HepG2 (cell line): Measurements from ENCODE around the gene FOLR2. TPM values are rescaled to one million over a fixed set of nuclear protein-coding genes. Genes with fewer than 3 reads are reported as not detected.

ENCODE experiments used
- ARID4A ChIP-seq: sonication (generic); formaldehyde crosslinking; IDR thresholded peaks from 2 replicates; pipeline ENCODE4 v1.5.0; 2020; ENCODE audit warnings: mild to moderate bottlenecking, missing genetic modification reagents, borderline replicate concordance
- CBFB ChIP-seq: sonication (generic); formaldehyde crosslinking; IDR thresholded peaks from 2 replicates; pipeline ENCODE4 v1.4.0; 2020; ENCODE audit warnings: missing genetic modification reagents
- CHCHD3 ChIP-seq: sonication (generic); formaldehyde crosslinking; IDR thresholded peaks from 2 replicates; pipeline ENCODE4 v1.8.0; 2022; ENCODE audit warnings: mild to moderate bottlenecking, missing genetic modification reagents, moderate library complexity
- FIP1L1 ChIP-seq: fragments of 200-400 bp; formaldehyde crosslinking; IDR thresholded peaks from 2 replicates; pipeline ENCODE4 v1.6.1; 2018; ENCODE audit warnings: low read depth, mild to moderate bottlenecking, low read length, moderate library complexity, borderline replicate concordance; ENCODE audit not compliant: insufficient read depth
- FOXK1 ChIP-seq: sonication (generic); formaldehyde crosslinking; IDR thresholded peaks from 2 replicates; pipeline ENCODE4 v1.4.0; 2020; ENCODE audit warnings: low read depth, missing genetic modification reagents, borderline replicate concordance
- GABPB1 ChIP-seq: IDR thresholded peaks from 2 replicates; pipeline ENCODE4 v1.6.1; 2016; ENCODE audit warnings: mild to moderate bottlenecking, missing genetic modification reagents, moderate library complexity, missing compliant biosample characterization
- NCOR1 ChIP-seq: fragments of 200-600 bp; sonication (generic); IDR thresholded peaks from 2 replicates; pipeline ENCODE4 v1.7.0; 2017; ENCODE audit warnings: antibody characterized with exemption, low read length, borderline replicate concordance
- NR2F6 ChIP-seq, 2 experiments: IDR thresholded peaks; 2 replicates each; pipeline ENCODE4 v1.6.1; 2016; ENCODE audit warnings: antibody characterized with exemption in 1 of 2, mild to moderate bottlenecking in 1 of 2
- PBX2 ChIP-seq: IDR thresholded peaks from 2 replicates; pipeline ENCODE4 v1.6.1; 2016; ENCODE audit warnings: control low read depth
- ZFX ChIP-seq: sonication (generic); formaldehyde crosslinking; IDR thresholded peaks from 2 replicates; pipeline ENCODE4 v1.4.0; 2020; ENCODE audit warnings: mild to moderate bottlenecking, low read depth, missing genetic modification reagents, moderate library complexity
- ZNF10 ChIP-seq: sonication (generic); formaldehyde crosslinking; IDR thresholded peaks from 2 replicates; pipeline ENCODE4 v1.4.0; 2020; ENCODE audit warnings: mild to moderate bottlenecking, low read depth, missing genetic modification reagents, borderline replicate concordance
- ZNF30 ChIP-seq: sonication (generic); formaldehyde crosslinking; IDR thresholded peaks from 2 replicates; pipeline ENCODE4 v1.5.0; 2020; ENCODE audit warnings: mild to moderate bottlenecking, missing genetic modification reagents
- ZNF441 ChIP-seq: sonication (generic); formaldehyde crosslinking; IDR thresholded peaks from 2 replicates; pipeline ENCODE4 v1.7.0; 2021; ENCODE audit warnings: missing genetic modification reagents, borderline replicate concordance
- ZNF569 ChIP-seq: sonication (generic); formaldehyde crosslinking; IDR thresholded peaks from 2 replicates; pipeline ENCODE4 v1.5.0; 2020; ENCODE audit warnings: mild to moderate bottlenecking, missing genetic modification reagents, moderate library complexity, borderline replicate concordance
- ZSCAN21 ChIP-seq: sonication (generic); formaldehyde crosslinking; IDR thresholded peaks from 2 replicates; pipeline ENCODE4 v1.8.0; 2022; ENCODE audit warnings: mild to moderate bottlenecking, missing genetic modification reagents, moderate library complexity, borderline replicate concordance
- polyA plus RNA-seq, 8 experiments: library from polyadenylated mRNA; depleted of rRNA in 3 of 8; stranded (reverse) in 7 of 8; unstranded in 1 of 8; fragments of >200 nt; fragmentation: Illumina TruSeq in 4 of 8; extraction: Trizol in 4 of 8; gene quantifications; 2 replicates each; pipeline versions ENCODE4 v1.2.1 to v1.2.3, GENCODE V29; 2011 to 2016; ENCODE audit warnings: low read depth in 4 of 8, missing spikeins in 1 of 8, mixed read lengths in 1 of 8; ENCODE audit not compliant: insufficient read depth in 1 of 8
- total RNA-seq, 5 experiments: library from RNA; depleted of rRNA; stranded (reverse); fragments of >200 nt; fragmentation: Illumina TruSeq; extraction: Trizol; gene quantifications; 2 replicates each; pipeline ENCODE4 v1.2.3, GENCODE V29; 2016; ENCODE audit warnings: low read depth in 1 of 5
- TF ChIP-seq, protein P1 (sequence below): sonication (generic); formaldehyde crosslinking; IDR thresholded peaks from 2 replicates; pipeline ENCODE4 v1.8.0; 2022; ENCODE audit warnings: mild to moderate bottlenecking, missing genetic modification reagents, moderate library complexity

Gene FOLR2
- total and polyA plus RNA-seq, 2 of the 13 experiments (the other 11 are each of a cell fraction or from before 2014, with no cell fraction given) = 0.09 TPM; not detected in 1

DNA sequence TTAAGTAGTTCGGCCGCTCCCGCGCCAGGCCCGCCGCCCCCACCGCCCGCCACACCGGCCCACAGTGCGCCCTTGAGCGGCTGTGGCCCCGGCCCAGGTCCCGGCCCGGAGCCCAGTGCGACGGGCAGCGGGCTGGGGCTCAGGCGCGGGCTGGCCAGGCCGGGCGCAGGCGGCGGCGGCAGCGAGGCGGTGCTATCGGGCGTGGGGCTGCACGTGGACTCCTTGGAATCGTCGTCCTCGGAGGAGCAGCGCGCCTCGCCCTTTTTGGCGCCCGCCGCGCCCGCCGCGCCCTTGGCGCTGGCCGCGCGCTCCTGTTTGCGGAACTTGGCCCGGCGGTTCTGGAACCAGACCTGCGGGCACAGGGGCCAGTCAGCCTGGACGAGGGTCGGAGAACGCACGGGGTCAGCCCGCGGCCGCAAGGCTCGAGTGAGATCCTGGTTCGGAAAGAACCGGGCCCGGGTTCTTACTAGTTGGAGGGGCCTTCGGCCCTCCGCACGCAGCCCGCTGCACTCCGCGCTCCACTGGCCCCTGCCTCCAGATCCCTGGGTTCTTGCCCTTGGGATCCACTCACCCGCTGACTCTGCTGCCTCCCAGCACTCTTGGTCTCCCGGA, 23.4 kb downstream of the FOLR2 start (continued):
- TF ChIP-seq, protein P1, sequence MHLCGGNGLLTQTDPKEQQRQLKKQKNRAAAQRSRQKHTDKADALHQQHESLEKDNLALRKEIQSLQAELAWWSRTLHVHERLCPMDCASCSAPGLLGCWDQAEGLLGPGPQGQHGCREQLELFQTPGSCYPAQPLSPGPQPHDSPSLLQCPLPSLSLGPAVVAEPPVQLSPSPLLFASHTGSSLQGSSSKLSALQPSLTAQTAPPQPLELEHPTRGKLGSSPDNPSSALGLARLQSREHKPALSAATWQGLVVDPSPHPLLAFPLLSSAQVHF (CRISPR knock-in tag) = no peak
- no peak for TF ChIP-seq ZNF30
- no peak for TF ChIP-seq ZNF441 (CRISPR knock-in tag)
- TF ChIP-seq ARID4A (CRISPR knock-in tag) = peak; percentile 19; the same call in 1 of the 2 replicates
- TF ChIP-seq ZNF10 (CRISPR knock-in tag) = no peak
- TF ChIP-seq CBFB = no peak
- no peak for TF ChIP-seq FOXK1 (CRISPR knock-in tag)
- 0 out of 2 replicates have a peak, but pooled peaks have one; percentile 29 for TF ChIP-seq ZSCAN21
- TF ChIP-seq ZFX (CRISPR knock-in tag) = peak; percentile 25; the same call in 1 of the 2 replicates
- no peak for TF ChIP-seq FIP1L1
- no peak for TF ChIP-seq ZNF569
- TF ChIP-seq CHCHD3 (CRISPR knock-in tag) = no peak
- no peak for TF ChIP-seq PBX2 (CRISPR knock-in tag)
- TF ChIP-seq GABPB1 (CRISPR knock-in tag) = no peak
- no peak for TF ChIP-seq NCOR1
- TF ChIP-seq NR2F6 (IDR thresholded peaks at IDR 0.05) = no peak
- TF ChIP-seq NR2F6 (CRISPR knock-in tag; IDR thresholded peaks at IDR 0.05) = no peak
- TF ChIP-seq, all 625 proteins: peak for 19
